Bone marrow (tissue), 2 donors: ENCODE measurements around the gene ZSCAN21.

Source experiments
- DNase-seq, 2 donors: peaks; one replicate each; lab custom pipeline; 2025; lab: John Stamatoyannopoulos, UW

ZSCAN21 gene

GRCh38 chr7:100099452-100099851 is 49.9 kb downstream of the ZSCAN21 start:
- no peak for DNase-seq

GRCh38 chr7:100100420-100101015 is 50.9 kb downstream of the ZSCAN21 start:
- peak; percentile 65 to 88 for DNase-seq

DNA sequence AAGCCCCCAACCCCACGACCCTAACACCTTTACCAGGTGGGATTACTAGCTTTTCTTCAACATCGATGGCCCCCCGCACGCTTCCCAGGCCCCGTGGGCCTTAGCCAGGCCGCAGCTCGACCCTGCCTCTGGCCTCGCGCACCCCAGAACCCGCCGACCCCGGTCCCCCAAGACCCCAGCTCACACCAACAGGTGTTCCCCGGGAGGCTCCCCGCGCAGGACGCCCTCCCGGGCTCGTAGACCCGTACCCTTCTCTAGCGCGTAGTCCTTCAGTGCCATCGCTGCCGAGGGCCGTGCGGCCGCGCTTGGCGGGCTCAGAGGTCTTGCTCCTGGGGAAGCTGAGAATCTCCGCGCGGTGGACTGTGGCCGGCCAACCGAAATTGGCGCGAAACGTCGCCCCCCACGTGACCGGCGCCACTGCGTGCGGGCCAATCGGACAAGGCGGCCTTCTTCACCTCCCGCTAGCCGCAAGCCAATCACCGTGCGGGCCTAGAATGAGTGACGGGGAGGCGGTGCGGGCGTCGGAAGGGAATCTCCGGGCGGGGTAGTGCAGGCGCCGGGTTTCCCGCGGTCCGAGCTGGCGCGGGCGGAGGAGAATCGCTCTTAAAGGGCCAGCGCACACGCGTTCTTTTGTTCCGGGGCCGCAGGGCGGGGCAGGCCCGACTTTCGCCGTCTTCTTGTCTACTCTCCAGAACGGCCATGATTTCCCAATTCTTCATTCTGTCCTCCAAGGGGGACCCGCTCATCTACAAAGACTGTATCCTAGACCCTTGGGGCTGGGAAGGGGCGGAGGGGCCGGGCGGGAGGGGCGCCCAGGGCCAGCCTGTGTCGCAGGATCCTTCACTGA is 51.7 kb downstream of the ZSCAN21 start, which contains the start of the genes AP4M1 and MCM7:
Gene AP4M1 (plus strand): TSS at position 628 of the 847 bp plus-strand sequence. CDS start 72 bp downstream, at position 700.
Gene MCM7 (minus strand): TSS at position 382 of the 847 bp plus-strand sequence. CDS start 103 bp downstream, at position 279.
- peak; percentile 93 to 95 for DNase-seq

DNA sequence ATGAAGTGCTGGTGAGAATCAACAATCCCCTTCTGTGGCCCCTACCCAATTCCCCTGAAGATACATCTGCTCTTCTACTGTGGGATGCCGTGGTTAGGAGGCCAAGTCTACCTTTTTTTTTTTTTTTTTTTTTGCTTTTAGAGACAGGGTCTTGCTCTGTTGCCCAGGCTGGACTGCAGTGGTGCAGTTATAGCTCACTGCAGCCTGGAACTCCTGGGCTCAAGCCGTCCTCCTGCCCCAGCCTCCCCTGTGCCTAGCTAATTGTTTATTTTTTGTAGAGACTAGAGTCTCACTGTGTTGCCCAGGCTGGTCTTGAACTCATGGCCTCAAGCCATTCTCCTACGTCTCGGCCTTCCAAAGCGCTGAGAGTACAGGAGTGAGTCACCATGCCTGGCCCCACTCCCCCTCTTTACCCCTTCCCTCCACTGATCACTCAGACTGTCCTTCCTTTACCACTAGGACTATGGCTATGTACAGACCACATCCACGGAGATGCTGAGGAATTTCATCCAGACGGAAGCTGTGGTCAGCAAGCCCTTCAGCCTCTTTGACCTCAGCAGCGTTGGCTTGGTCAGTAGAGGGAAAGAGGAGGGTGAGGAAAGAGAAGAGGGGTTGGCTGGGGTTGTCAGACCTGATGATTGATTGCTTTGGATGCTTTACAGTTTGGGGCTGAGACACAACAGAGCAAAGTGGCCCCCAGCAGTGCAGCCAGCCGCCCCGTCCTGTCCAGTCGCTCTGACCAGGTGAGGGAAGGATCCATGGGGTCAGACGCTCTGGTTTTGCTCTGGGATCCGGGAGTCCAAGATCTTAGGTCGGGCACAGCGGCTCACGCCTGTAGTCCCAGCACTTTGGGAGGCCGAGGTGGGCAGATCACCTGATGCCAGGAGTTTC is 53.6 kb downstream of the ZSCAN21 start:
- no peak for DNase-seq

GRCh38 chr7:100105534-100105933 is 56.0 kb downstream of the ZSCAN21 start:
- no peak for DNase-seq

DNA sequence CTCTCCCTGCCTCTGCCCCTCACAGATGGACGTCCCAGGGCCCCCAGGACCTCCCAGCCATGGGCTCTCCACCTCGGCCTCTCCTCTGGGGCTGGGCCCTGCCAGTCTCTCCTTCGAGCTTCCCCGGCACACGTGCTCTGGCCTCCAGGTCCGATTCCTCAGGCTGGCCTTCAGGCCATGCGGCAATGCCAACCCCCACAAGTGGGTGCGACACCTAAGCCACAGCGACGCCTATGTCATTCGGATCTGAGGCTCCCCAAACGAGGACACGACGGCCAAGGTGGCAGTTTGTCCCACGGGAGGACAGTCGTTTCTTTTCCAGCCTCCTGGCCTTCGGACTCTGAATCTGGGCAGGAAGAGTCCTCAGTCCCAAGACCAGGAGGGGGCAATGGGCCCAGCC is 57.1 kb downstream of the ZSCAN21 start:
- DNase-seq = no peak

GRCh38 chr7:100107125-100107737 is 57.7 kb downstream of the ZSCAN21 start:
- DNase-seq = no peak

DNA sequence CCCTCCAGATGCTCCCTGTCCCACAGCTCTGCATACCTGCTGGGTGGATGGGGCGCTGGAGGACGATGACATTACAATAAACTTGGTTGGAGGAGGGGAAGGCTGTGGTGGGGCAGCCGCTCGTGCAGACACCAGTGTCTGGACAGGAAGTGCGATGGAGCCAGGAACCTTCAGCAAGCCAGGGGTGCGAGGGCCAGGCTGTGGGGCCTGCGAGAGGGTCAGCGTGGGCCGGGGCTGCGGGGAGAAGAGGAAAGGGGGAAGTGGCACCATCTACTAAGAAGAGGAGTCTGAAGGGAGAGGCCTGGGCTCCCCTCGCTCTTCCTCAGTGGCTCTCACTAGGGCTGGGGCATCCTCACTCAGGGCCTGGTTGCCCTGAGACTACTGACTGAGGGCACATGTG is 58.3 kb downstream of the ZSCAN21 start:
- DNase-seq = no peak

DNA sequence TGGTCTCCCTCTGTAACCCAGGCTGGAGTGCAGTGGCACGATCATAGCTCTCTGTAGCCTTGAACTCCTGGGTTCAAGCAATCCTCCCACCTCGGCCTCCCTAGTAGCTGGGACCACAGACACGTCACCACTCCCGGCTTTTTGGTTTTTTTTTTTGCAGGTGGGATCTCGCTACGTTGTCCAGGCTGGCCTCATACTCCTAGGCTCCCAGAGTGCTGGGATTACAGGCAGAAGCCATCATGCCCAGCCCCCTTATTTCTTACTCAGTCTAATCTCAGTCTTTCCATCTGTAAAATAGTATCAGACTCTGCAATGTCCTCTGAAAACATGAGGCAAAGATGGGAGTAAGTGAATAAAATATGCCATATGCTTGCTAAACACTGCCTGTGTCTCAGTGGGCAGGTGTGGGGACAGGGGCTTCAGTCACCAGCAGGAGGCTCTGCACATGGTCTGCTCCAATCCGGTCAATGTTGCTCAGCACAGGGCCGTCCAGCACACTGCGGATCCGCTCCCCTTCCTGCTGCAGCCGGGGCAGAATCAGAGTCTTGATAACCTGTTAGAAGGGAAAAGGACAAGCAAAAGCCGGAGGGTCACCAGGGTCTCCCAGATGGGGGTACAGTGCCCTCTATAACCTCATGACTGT is 60.1 kb downstream of the ZSCAN21 start:
- no peak for DNase-seq

DNA sequence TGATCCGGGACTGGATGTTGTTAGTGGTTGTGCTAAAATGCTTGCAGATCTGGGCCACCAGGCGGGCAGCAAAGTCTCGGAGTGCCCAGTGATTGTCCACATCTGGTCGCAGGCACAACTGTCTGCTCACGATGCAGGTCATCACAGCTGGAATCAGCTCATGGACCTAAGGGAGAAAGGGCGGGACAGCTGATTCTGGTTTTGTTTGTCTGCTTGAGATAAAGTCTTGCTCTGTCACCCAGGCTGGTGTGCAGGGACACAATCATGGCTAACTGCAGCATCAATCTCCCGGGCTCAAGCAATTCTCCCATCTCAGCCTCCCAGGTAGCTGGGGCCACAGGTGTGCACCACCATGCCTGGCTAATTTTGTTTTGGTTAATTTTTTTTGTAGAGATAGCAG is 61.6 kb downstream of the ZSCAN21 start:
- DNase-seq = no peak

DNA sequence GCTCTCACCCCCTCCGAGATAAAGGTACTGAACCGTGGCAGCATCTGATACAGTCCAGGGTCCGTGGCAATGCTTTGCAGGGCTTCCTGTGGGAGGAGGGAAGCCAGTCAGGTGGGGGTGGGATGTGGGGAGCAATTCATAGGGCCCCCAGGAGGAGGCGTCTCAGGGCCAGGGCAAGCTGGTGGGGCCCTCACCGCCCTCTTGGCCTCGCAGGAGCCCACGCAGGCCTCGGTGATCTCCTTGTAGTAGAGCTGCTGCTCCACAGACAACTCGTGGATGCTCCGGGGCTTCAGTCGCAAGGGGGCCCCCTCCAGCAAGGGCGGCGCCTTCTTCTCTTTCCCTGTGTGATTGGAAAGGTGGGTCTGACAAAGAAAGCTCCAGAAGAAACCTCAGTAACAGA is 62.3 kb downstream of the ZSCAN21 start:
- no peak for DNase-seq
